Choroid plexus epithelial cell (primary cell): ENCODE measurements around the gene ARFGEF3.

ENCODE experiments used
- DNase-seq: peaks from one replicate; pipeline ENCODE4 v3.0.0-alpha.2; 2010; ENCODE audit warnings: low read depth
- H3K4me3 ChIP-seq: 2 replicates; pipeline ENCODE4 v1.5.1; 2011; ENCODE audit warnings: low read depth, mild to moderate bottlenecking, control low read depth, low read length, moderate library complexity
- CTCF ChIP-seq: conservative IDR thresholded peaks from 2 replicates; pipeline ENCODE4 v1.5.1; 2011; ENCODE audit warnings: low read depth, mild to moderate bottlenecking, control low read depth, inconsistent platforms, low read length, moderate library complexity

The ARFGEF3 gene

GRCh38 chr6:138374815-138375214 is 213.1 kb downstream of the ARFGEF3 start:
- no peak for TF ChIP-seq CTCF
- no peak for DNase-seq
- no peak overlapping the region for H3K4me3 ChIP-seq

- no peak overlapping the region for H3K4me3 ChIP-seq
- no peak for TF ChIP-seq CTCF
- DNase-seq = no peak
These were observed 215.3 kb downstream of the ARFGEF3 start for GRCh38 chr6:138377042-138377441.

- H3K4me3 ChIP-seq = no peak within 1 kb of the TSS
- DNase-seq = no peak
- no peak for TF ChIP-seq CTCF
These were observed 216.1 kb downstream of the ARFGEF3 start, which contains the start of gene SMIM28 for GRCh38 chr6:138377844-138378243. Gene SMIM28, plus strand, starts transcription at chr6:138377905. Its CDS starts 168 bp downstream, at chr6:138378073.

DNA sequence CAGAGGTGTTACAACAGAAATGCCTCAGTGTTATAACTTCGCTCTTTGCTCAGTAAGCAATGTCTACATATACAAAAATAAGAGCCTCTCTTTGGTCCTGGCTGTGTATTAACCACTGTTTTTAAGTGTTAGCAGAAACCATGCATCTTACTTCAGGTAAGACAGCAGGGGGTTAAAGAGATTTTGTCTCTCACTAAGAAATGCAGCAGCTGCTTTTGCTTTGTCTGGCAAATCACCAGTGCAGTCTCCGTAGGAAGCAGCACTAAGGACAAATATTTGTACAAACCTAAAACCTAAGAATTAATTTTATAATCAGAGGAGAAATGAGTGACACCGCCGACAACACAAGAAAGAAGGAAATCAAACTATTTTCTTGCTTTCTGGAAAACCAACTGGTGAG is 216.7 kb downstream of the ARFGEF3 start:
- no peak overlapping the region for H3K4me3 ChIP-seq
- TF ChIP-seq CTCF = no peak
- no peak for DNase-seq

DNA sequence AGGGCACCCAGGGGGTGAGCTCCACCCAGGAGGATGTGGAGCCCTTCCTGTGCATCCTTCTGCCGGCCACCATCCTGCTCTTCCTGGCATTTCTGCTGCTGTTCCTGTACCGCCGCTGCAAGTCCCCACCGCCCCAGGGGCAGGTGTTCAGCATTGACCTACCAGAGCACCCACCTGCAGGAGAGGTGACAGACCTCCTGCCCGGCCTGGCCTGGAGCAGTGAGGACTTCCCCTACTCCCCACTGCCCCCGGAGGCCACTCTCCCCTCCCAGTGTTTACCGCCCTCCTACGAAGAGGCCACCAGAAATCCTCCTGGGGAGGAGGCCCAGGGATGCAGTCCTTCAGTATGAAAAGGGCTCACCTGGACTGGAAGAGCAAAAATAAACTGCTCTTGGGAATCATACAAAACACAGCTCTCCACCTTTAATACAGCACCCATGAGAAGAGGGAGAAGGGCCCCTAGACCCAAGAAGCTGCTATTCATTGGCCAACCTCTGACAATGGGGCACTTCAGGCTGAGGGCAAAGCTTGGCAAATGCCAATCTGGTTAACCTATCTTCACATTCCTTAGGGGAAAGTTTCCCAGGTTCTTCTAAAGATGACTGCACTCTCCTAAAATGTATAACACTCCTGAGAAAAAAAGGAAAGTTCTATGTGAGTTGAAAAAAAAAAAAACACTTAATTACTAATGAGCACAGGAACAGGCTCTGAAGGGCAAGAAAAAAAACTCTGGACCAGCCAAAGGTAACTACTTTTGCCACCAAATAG is 220.9 kb downstream of the ARFGEF3 start:
- DNase-seq = no peak
- TF ChIP-seq CTCF = no peak
- H3K4me3 ChIP-seq = no peak overlapping the region

DNA sequence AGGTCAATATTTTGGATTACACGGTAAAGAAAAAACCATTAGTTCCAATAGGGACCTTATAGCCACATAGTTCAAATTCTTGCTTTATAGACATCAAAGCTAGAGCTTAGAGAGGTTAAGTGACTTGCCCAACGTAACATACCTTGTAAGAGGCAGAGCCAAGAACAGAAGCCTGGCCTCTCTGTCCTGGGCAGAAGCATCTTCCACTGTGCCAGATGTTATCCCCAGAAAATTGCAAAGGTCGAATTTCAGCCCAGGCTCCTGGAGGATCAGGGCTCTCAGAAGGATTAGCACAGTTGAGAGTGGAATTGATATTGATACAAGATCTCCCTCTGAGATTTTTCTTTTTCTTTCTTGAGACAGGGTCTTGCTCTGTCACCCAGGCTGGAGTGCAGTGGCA is 222.0 kb downstream of the ARFGEF3 start:
- DNase-seq = no peak
- no peak overlapping the region for H3K4me3 ChIP-seq
- TF ChIP-seq CTCF = no peak

DNA sequence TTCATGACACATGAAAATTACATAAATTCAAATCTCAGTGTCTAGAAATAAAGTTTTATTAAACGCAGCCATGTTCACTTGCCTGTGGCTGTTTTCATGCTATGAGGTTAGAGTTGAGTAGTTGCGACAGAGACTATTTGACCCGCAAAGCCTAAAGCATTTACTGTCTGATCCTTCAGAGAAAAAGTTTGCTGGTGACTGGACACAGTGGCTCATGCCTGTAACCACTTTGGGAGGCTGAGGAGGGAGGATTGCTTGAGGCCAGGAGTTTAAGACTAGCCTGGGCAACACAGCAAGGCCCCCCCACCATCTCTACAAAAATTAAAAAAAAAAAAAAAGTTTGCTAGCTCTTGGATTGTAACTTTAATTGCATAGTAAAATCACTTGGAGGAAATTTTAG is 225.2 kb downstream of the ARFGEF3 start:
- no peak for DNase-seq

More for the DNA sequence above, 225.2 kb downstream of the ARFGEF3 start:
- H3K4me3 ChIP-seq = no peak overlapping the region
- no peak for TF ChIP-seq CTCF
